ENCODE data around the gene ADGRD2. TPM values are rescaled to one million over a fixed set of nuclear protein-coding genes. Genes with fewer than 3 reads are reported as not detected.

ADGRD2 gene
- total and polyA plus RNA-seq, 4 donors = not detected

GRCh38 chr9:124488641-124489210 lies 38.5 kb downstream of the ADGRD2 start:
- no peak overlapping the region for H3K27ac ChIP-seq (ENCODE audit: low read depth in 1 of 2, low read length in 2 of 2)
- H3K9me3 ChIP-seq (ENCODE audit: control insufficient read depth in 4 of 4, low read length in 3 of 4) = no peaks in the 10 kb centered on the region
- H3K4me3 ChIP-seq (ENCODE audit: low read depth in 1 of 3, low read length in 3 of 3) = no peak overlapping the region
- no peaks in the 10 kb centered on the region for H3K4me1 ChIP-seq (ENCODE audit: control insufficient read depth in 4 of 4, insufficient read depth in 4 of 4, low read length in 3 of 4)
- WGBS = 93% methylated on average over 8 of the region's 8 CpGs
- no peaks in the 10 kb centered on the region for H3K27me3 ChIP-seq (ENCODE audit: control insufficient read depth in 4 of 4, insufficient read depth in 4 of 4, low read length in 3 of 4)
- H3K9ac ChIP-seq (ENCODE audit: low read depth in 1 of 2, low read length in 2 of 2) = no peak overlapping the region
- no peaks in the 10 kb centered on the region for H3K36me3 ChIP-seq (ENCODE audit: control insufficient read depth in 4 of 4, insufficient read depth in 3 of 4, low read depth in 1 of 4, low read length in 3 of 4)
- TF ChIP-seq FOXA1 (IDR thresholded peaks at IDR 0.05) = no peak
- TF ChIP-seq MAX (IDR thresholded peaks at IDR 0.05) = no peak
- no peak for TF ChIP-seq HNF4G (IDR thresholded peaks at IDR 0.05)
- TF ChIP-seq FOXA2 (IDR thresholded peaks at IDR 0.05) = no peak
- TF ChIP-seq ZBTB33 (IDR thresholded peaks at IDR 0.05) = no peak
- TF ChIP-seq TAF1 (conservative IDR thresholded peaks at IDR 0.05) = no peak
- no peak for TF ChIP-seq NR2F2 (IDR thresholded peaks at IDR 0.05)
- TF ChIP-seq SP1 (IDR thresholded peaks at IDR 0.05) = no peak
- TF ChIP-seq HNF4A (conservative IDR thresholded peaks at IDR 0.05) = no peak
- no peak for TF ChIP-seq EGR1 (IDR thresholded peaks at IDR 0.05; ENCODE audit: low read depth in 2 of 2)
- DNase-seq (ENCODE audit: low spot score) = no peak

GRCh38 chr9:124489222-124489621 lies 39.0 kb downstream of the ADGRD2 start:
- Histone ChIP-seq H3K4me1 (ENCODE audit: control insufficient read depth in 4 of 4, insufficient read depth in 4 of 4, low read length in 3 of 4) (no peaks in the 10 kb centered on the region), H3K9me3 (ENCODE audit: control insufficient read depth in 4 of 4, low read length in 3 of 4) (no peaks in the 10 kb centered on the region), H3K4me3 (ENCODE audit: low read depth in 1 of 3, low read length in 3 of 3) (no peak overlapping the region), H3K36me3 (ENCODE audit: control insufficient read depth in 4 of 4, insufficient read depth in 3 of 4, low read depth in 1 of 4, low read length in 3 of 4) (no peaks in the 10 kb centered on the region), H3K27me3 (ENCODE audit: control insufficient read depth in 4 of 4, insufficient read depth in 4 of 4, low read length in 3 of 4) (no peaks in the 10 kb centered on the region), H3K27ac (ENCODE audit: low read depth in 1 of 2, low read length in 2 of 2) (no peak overlapping the region), H3K9ac (ENCODE audit: low read depth in 1 of 2, low read length in 2 of 2) (no peak overlapping the region)
- DNase-seq (ENCODE audit: low spot score) = no peak
- TF ChIP-seq ZBTB33 (IDR thresholded peaks at IDR 0.05) (no peak), JUND (IDR thresholded peaks at IDR 0.05) (no peak), CTCF (IDR thresholded peaks at IDR 0.05; ENCODE audit: low read depth, low read length, missing input control) (no peak), GABPA (IDR thresholded peaks at IDR 0.05 in 1 of 2, conservative IDR thresholded peaks at IDR 0.05 in 1 of 2) (no peak), FOXA2 (IDR thresholded peaks at IDR 0.05) (no peak), HNF4G (IDR thresholded peaks at IDR 0.05) (no peak), RXRA (IDR thresholded peaks at IDR 0.05) (no peak), NR2F2 (IDR thresholded peaks at IDR 0.05) (no peak), TAF1 (conservative IDR thresholded peaks at IDR 0.05) (no peak), ATF3 (IDR thresholded peaks at IDR 0.05) (no peak), EGR1 (IDR thresholded peaks at IDR 0.05; ENCODE audit: low read depth in 2 of 2) (no peak), SP1 (IDR thresholded peaks at IDR 0.05) (no peak)
- WGBS = 75% methylated on average over 13 of the region's 13 CpGs
